NCI-H446 (cell line): ENCODE results near the gene CWC22.
"Not testable (repeated sequence)": the region's sequence is repeated elsewhere in the genome, so short reads cannot be mapped to it uniquely, and the experiment has no call there.

Source experiments
- DNase-seq, 2 experiments: peaks; one replicate each; lab custom pipeline; 2025; lab: John Stamatoyannopoulos, UW

Gene CWC22

GRCh38 chr2:180003073-180003472 lies 4.0 kb downstream of the CWC22 start:
- DNase-seq = no peak

- no peak for DNase-seq
These were observed 4.8 kb downstream of the CWC22 start for GRCh38 chr2:180002198-180002770.

- DNase-seq = no peak
These were observed 5.4 kb downstream of the CWC22 start for GRCh38 chr2:180001726-180002125.

- no peak for DNase-seq
These were observed 6.7 kb downstream of the CWC22 start for GRCh38 chr2:180000434-180000833.

- DNase-seq = no peak
These were observed 8.1 kb downstream of the CWC22 start for GRCh38 chr2:179999000-179999399.

- DNase-seq = no peak
These were observed 11.2 kb downstream of the CWC22 start for GRCh38 chr2:179995741-179996515.

- DNase-seq = no peak
These were observed 15.8 kb downstream of the CWC22 start for GRCh38 chr2:179991344-179991743.

- DNase-seq = no peak
These were observed 16.3 kb downstream of the CWC22 start for GRCh38 chr2:179990676-179991317.

GRCh38 chr2:179987916-179988315 lies 19.2 kb downstream of the CWC22 start:
- DNase-seq = no peak

- DNase-seq = no peak
These were observed 21.8 kb downstream of the CWC22 start for GRCh38 chr2:179985163-179985820.

- DNase-seq = no peak
These were observed 23.7 kb downstream of the CWC22 start for GRCh38 chr2:179983250-179983932.

GRCh38 chr2:179981085-179981484 lies 26.0 kb downstream of the CWC22 start:
- DNase-seq = no peak

- no peak for DNase-seq
These were observed 32.3 kb downstream of the CWC22 start for GRCh38 chr2:179974761-179975160.

- DNase-seq = no peak
These were observed 40.2 kb downstream of the CWC22 start for GRCh38 chr2:179966778-179967394.

GRCh38 chr2:179965291-179966258 lies 41.5 kb downstream of the CWC22 start:
- DNase-seq = no peak

- DNase-seq = no peak
These were observed 43.5 kb downstream of the CWC22 start for GRCh38 chr2:179963626-179964025.

GRCh38 chr2:179958251-179958650 lies 48.8 kb downstream of the CWC22 start:
- not testable (repeated sequence) for DNase-seq

GRCh38 chr2:179954026-179954425 lies 53.1 kb downstream of the CWC22 start:
- no peak for DNase-seq

- DNase-seq = no peak
These were observed 53.7 kb downstream of the CWC22 start for GRCh38 chr2:179953359-179953758.

- DNase-seq = no peak
These were observed 54.4 kb downstream of the CWC22 start for GRCh38 chr2:179952658-179953057.
